Activated CD4-positive, alpha-beta T cell treated with anti-CD3 and anti-CD28 coated beads, Interleukin-2, amount 50 U/mL, for 4 hours (primary cell): Measurements from ENCODE around the gene CAPN13.

Experiments used
- DNase-seq, 2 experiments: peaks; one replicate each; pipeline ENCODE4 v3.0.0-alpha.2; 2020

CAPN13 gene

GRCh38 chr2:30678410-30679137 lies 128.7 kb downstream of the CAPN13 start:
- DNase-seq: no peak

GRCh38 chr2:30677861-30678385 lies 129.3 kb downstream of the CAPN13 start:
- no peak for DNase-seq

- DNase-seq: no peak
Measured at GRCh38 chr2:30677231-30677630, 130.0 kb downstream of the CAPN13 start.

- DNase-seq: no peak
Measured at GRCh38 chr2:30675758-30676157, 131.5 kb downstream of the CAPN13 start.

- DNase-seq: no peak
Measured at GRCh38 chr2:30673127-30673526, 134.1 kb downstream of the CAPN13 start.
